ENCODE results near the gene ISL1.

Gene ISL1

DNA sequence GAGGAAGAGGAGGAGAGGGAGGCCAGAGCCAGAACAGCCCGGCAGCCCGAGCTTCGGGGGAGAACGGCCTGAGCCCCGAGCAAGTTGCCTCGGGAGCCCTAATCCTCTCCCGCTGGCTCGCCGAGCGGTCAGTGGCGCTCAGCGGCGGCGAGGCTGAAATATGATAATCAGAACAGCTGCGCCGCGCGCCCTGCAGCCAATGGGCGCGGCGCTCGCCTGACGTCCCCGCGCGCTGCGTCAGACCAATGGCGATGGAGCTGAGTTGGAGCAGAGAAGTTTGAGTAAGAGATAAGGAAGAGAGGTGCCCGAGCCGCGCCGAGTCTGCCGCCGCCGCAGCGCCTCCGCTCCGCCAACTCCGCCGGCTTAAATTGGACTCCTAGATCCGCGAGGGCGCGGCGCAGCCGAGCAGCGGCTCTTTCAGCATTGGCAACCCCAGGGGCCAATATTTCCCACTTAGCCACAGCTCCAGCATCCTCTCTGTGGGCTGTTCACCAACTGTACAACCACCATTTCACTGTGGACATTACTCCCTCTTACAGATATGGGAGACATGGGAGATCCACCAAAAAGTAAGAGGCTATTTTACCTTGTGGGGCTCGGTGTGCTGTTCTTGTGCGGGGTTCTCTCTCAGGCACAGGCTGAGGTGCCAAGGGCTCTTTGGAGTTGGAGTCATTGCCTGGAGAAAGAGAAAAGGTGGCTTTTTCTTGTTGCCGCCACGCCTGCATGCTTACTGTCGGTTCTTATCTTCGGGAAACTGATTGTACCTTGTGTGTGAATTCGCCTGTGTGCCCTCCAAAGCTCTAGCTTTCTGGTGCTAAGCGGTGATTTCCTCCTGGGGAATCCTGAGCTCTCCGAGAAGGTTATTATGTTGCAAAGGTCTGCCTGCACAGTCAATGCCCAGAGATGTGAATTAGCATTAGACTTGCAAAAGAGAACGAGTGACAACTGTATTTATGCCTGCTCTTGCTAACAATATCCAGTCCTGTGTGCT is at the start of gene ISL1:
ISL1 (plus strand) TSS at position 318 of the 991 bp plus-strand sequence; CDS start at position 542, 224 bp downstream.
- peak; percentile 82 for DNase-seq (ENCODE audit: low read depth, low spot score)

- DNase-seq (ENCODE audit: low read depth, low spot score) = no peak
Observed at GRCh38 chr5:51336878-51337277, 46.4 kb upstream of the ISL1 start.

DNA sequence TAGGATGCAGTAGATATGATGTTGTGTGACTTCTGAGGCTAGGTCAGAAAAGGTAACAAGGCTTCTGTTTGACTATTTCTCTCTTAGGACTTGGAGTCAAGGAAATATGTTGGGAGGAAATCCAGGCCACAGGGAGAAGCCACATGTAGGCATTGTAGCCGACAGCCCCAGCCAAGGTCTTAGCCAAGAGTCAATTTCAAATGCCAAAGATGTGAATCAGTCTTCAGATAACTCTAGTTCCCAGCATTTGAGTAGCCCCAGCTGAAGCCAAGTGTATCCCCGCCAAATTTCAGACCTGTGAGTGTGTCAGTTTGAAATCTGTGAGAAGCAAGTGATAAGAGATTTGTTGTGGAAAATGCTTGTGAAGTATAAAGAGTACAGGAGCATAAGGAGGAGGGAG is 38.1 kb upstream of the ISL1 start:
- DNase-seq (ENCODE audit: low read depth, low spot score) = peak; percentile 78

DNA sequence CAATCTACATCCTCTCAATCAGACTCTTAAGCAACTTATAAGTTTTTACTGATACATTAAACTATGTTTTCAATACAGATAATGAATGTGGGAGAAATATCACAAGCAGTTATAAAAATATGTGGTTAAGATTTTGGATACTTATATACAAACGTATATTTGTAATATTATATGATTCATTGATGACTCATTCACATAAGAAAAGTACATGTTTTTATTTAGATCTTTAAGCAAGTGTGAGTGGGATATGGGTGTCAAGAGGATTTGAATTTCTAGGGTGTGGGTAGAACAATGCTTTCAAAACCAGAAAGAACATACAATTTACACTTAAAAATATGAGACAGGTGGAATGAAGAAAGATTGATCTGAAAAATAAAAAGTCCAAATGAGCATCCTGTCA is 36.1 kb upstream of the ISL1 start:
- no peak for DNase-seq (ENCODE audit: low read depth, low spot score)

- peak; percentile 2 for DNase-seq (ENCODE audit: low read depth, low spot score)
Observed at GRCh38 chr5:51347704-51348103, 35.5 kb upstream of the ISL1 start.

- DNase-seq (ENCODE audit: low read depth, low spot score) = no peak
Observed at GRCh38 chr5:51371052-51371451, 12.2 kb upstream of the ISL1 start.

DNA sequence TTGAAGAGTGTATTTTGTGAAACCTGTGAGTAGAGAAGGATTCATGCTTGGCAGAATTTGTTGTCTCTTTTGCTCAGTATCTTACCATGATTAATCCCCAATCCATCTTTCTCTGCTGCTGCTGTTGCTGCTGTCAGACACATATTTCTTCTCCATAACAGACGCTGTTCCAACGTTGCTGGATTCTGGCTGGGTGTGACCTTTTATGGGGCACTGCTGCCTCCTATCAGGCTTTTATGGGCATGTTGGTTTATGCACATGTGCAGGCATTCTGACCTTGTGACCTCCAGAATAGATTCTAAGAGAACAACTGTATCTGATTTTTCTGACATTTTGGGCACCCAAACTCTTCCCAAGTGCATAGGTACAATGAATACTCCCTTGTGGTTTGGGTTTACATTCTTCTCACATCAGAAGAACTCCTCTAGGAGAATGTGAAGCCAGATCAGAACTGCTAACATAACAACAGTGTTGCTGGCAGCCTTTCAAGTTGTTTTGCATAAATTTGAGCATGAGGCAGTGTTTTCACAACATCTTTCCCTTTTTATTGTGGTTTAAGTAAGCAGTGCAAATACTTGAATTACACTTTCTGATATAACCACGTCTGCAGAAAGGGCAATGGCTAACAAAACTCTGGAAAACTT is 9.2 kb upstream of the ISL1 start:
- peak; percentile 28 for DNase-seq (ENCODE audit: low read depth, low spot score)

- no peak for DNase-seq (ENCODE audit: low read depth, low spot score)
Observed at GRCh38 chr5:51375084-51375483, 8.2 kb upstream of the ISL1 start.

DNA sequence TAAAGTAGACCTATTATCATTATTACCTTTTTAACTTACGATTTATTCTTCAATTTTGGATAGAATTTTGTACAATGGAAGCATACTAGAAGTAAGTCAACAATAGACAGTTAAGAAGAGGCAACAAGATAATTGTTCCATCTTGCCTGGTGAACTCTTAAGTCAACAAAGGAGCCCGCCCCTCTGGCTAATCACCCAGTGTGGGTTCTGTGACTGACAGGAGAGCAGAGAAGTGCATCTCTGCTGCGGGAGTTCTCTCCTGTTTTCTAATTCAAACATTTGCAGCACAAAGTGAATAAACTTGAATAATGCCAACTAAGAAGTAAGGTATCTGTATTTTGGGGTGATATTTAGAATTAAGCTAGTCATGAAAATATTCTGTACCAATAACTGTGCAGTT is 6.7 kb upstream of the ISL1 start:
- DNase-seq (ENCODE audit: low read depth, low spot score) = no peak

DNA sequence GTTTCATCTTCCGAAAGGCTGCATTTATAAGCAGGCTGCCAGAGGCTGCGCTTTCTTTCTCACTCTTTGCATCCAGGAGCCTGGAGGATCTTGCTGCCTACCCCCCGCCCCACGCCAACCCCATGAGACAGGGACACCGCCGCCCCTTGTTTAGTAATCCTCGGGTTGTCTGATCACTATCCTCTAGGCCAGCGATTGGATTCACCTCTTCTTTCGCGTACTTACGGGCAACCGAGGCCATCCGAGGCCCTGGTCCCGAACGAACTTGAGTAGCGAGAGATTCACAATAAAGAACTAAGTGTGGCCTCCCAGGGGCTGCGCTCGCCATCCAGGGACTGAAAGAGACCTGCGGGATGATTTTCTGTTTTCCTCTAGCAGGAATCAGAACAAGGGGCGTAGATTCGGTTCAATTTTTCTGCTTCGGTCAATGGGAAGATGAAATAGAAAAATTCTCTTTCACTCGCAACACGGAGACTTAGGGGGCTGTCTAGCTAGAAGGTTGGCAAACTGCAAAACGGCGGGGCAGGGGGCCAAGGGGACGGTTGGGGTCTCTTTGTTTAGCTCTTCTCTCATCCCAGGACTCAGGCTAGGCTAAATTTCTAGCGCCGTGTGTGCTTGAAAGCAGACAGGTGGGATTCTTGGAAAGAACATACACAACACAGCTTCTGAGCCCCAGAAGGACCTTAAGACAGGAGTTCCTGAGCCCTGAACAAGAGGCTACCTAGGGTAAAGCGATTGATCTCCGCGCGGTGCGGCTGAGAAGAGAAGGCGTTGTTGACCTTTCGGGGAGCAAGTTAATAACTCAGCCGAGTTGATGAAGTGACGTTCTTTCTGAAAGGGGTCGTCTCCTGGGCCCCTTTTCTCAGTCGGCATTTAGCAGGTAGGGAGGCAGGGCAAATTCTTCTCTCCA is 5.8 kb upstream of the ISL1 start:
- DNase-seq (ENCODE audit: low read depth, low spot score) = no peak

DNA sequence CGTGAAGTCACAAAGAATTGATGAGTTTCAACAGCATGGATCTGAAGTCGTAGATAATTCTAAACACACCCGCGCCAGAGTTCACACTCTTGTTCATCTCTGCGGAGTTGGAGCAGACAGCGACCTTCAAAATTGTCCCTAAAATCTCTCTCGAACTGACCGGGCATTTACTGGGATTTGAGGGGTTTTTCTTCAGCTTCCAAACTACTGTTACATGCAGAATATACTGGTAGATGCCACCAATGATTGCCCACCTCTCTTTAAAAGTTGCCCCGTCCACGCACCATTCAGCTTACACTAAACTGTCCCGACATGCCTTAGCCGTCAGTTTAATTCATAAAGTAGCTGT is 5.2 kb upstream of the ISL1 start:
- no peak for DNase-seq (ENCODE audit: low read depth, low spot score)

GRCh38 chr5:51378448-51379330 is 4.6 kb upstream of the ISL1 start:
- peak; percentile 61 for DNase-seq (ENCODE audit: low read depth, low spot score)

DNA sequence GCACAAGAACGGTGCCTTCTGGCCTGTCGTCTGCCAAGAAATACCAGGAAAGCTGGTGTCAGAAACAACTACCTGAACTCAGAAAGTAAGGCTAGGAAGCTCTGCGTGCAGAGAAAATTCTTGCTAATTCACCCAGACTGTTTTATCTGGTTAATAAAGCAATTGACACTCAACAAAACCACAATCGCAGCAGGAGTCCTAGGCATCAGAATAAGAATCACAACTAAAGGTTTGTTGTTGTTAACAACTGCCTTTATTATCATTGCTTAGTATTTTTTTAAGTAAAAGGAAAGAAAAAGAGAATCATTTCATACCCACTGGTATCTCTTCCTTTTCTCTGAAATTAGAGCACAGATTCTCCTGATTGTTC is 3.9 kb upstream of the ISL1 start:
- DNase-seq (ENCODE audit: low read depth, low spot score) = no peak

- peak; percentile 18 for DNase-seq (ENCODE audit: low read depth, low spot score)
Observed at GRCh38 chr5:51380603-51381207, 2.5 kb upstream of the ISL1 start.

DNA sequence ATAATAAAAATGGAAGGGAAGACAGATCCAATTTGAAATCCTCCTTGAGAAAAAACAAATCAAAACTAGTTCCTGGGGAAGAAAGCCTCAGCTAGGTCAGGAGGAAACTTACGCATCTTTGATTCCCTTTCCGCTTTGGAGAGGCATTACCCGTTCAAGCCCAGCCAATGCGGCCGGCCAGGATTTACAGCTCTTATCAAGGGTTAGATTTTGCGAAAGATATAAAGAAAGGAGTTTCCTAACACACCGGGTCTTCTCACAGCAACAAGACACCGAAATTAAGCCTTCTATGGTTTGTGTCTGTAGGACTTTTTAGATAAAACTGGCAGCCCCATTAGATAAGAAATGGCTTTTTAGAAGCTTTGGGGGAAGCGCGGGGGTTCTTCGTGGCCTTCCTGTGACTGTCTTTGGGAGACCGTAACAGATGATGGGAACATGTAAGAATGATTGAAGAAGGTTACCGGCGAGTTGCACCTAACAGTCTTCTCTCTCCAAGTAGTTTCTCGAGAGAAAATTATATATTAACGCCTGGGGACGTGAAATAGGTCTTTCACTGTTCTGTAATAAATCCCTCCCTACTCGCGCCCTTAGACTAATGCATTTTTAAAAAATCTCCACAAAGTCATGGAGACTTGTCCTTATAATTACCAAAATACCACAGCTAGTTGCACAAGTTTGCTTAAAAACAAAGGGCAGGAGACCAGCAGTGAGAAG is 1.3 kb upstream of the ISL1 start:
- no peak for DNase-seq (ENCODE audit: low read depth, low spot score)

- DNase-seq (ENCODE audit: low read depth, low spot score) = no peak
Observed at GRCh38 chr5:51382521-51383130, 622 bp upstream of the ISL1 start.

DNA sequence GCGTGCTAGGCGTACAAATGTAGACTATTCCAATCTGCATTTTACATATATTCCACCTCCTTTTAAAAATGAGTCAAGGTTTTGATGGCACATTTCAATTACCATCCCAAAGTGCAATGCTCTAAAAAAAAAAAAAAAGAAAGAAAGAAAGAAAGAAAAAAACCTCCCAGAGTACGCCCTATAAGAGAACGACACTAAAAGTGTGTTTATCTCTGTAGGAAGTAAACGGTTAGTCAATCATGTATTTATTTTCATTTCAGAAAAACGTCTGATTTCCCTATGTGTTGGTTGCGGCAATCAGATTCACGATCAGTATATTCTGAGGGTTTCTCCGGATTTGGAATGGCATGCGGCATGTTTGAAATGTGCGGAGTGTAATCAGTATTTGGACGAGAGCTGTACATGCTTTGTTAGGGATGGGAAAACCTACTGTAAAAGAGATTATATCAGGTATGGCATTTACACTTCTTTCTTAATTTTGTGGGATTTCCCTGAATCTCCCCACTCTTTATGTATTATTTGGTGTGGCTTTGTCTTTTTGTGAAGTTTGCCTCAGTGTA is 1.1 kb downstream of the ISL1 start:
- DNase-seq (ENCODE audit: low read depth, low spot score) = no peak

GRCh38 chr5:51385216-51385615 is 2.0 kb downstream of the ISL1 start:
- DNase-seq (ENCODE audit: low read depth, low spot score) = no peak

Data from astrocyte of the hippocampus (primary cell).